GM12892 (cell line): ENCODE measurements around the gene NTN1.

Experiments
- POLR2A ChIP-seq: IDR thresholded peaks from 2 replicates; pipeline ENCODE4 v1.6.1; 2011; ENCODE audit warnings: low read depth, low read length, control low read depth
- POLR2AphosphoS5 ChIP-seq: IDR thresholded peaks from 2 replicates; pipeline ENCODE4 v1.6.1; 2011; ENCODE audit warnings: low read depth, low read length, control low read depth
- TAF1 ChIP-seq: IDR thresholded peaks from 2 replicates; pipeline ENCODE4 v1.6.1; 2011; ENCODE audit warnings: low read depth, mild to moderate bottlenecking, control low read depth, low read length, borderline replicate concordance

DNA sequence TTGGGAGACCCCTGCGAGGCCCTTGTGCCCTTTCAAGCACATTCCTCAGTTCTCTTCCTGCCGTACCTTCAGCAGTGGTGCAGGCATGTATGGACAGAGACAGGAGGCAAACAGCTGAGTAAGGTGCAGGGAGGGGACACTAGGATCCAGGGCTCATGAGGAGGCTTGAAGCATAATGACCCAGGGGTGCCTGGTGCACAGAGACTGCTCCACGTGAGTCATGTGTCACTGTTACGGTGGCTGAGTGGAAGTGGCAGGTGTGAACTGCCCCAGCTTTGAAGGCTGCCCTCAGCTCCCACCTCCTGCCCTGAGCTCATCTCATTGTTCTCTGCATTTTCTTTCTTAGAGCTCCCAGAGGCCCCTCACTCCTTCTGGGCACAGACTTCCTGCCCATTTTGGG, 124.8 kb downstream of the NTN1 start:
- TF ChIP-seq TAF1: no peak
- TF ChIP-seq POLR2AphosphoS5: no peak
- TF ChIP-seq POLR2A: no peak
